Muscle of leg (tissue), 11 donors: ENCODE measurements around the gene S1PR5. TPM values are rescaled to one million over a fixed set of nuclear protein-coding genes. Genes with fewer than 3 reads are reported as not detected.
A peak's percentile ranks its signal among the peaks of the same experiment; 100 is the strongest.

Source experiments
- DNase-seq: peaks from one replicate; pipeline ENCODE4 v3.0.0; 2013
- H3K27ac ChIP-seq: one replicate; pipeline ENCODE4 v1.5.1; 2013; ENCODE audit warnings: mild to moderate bottlenecking, low read length, control low read depth
- H3K27me3 ChIP-seq: one replicate; pipeline ENCODE4 v1.6.1; 2013; ENCODE audit warnings: low read length; ENCODE audit not compliant: control insufficient read depth, insufficient read depth
- H3K36me3 ChIP-seq: one replicate; pipeline ENCODE4 v1.6.1; 2013; ENCODE audit warnings: low read length; ENCODE audit not compliant: control insufficient read depth, insufficient read depth
- H3K4me1 ChIP-seq: one replicate; pipeline ENCODE4 v1.6.1; 2013; ENCODE audit warnings: low read length; ENCODE audit not compliant: control insufficient read depth, insufficient read depth
- H3K4me3 ChIP-seq: one replicate; pipeline ENCODE4 v1.5.1; 2013; ENCODE audit warnings: low read length, control low read depth
- H3K9me3 ChIP-seq: replicated peaks from 2 replicates; pipeline ENCODE4 v1.6.1; 2013; ENCODE audit warnings: low read depth, low read length; ENCODE audit not compliant: control insufficient read depth
- WGBS: methylation state at CpG from one replicate; pipeline ENCODE4 v1.1.5; 2013; ENCODE audit warnings: missing lambda C conversion rate; ENCODE audit not compliant: insufficient coverage; 5-methylcytosine and 5-hydroxymethylcytosine counted together
- polyA plus RNA-seq, 8 donors: library from polyadenylated mRNA; unstranded; fragments of 120-200 nt; gene quantifications; one replicate each; pipeline versions ENCODE4 v1.2.1 to v1.2.3, GENCODE V29; 2013; ENCODE audit warnings: inconsistent platforms in 1 of 8, low replicate concordance in 1 of 8; ENCODE audit not compliant: insufficient read length in 8 of 8, insufficient read depth in 1 of 8
- total RNA-seq: library from RNA; stranded (reverse); fragments of 120-200 nt; gene quantifications from one replicate; pipeline ENCODE4 v1.2.4, GENCODE V29; 2013

S1PR5 gene
- total and polyA plus RNA-seq, 9 donors, result 0.67 to 2.2 (median 1.1) TPM

GRCh38 chr19:10473192-10473591, 44.1 kb downstream of the S1PR5 start:
- 75% methylated on average over 1 of the region's 5 CpGs for WGBS
- Histone ChIP-seq H3K27me3 (peaks cover 3% of the 10 kb centered on the region), H3K4me1 (peaks cover under 1% of the 10 kb centered on the region), H3K36me3 (no peaks in the 10 kb centered on the region), H3K4me3 (no peak overlapping the region), H3K9me3 (no peaks in the 10 kb centered on the region), H3K27ac (no peak overlapping the region)
- no peak for DNase-seq

GRCh38 chr19:10471909-10472308, 45.3 kb downstream of the S1PR5 start:
- Histone ChIP-seq H3K36me3 (no peaks in the 10 kb centered on the region), H3K27ac (no peak overlapping the region), H3K9me3 (no peaks in the 10 kb centered on the region), H3K4me3 (no peak overlapping the region), H3K27me3 (peaks cover 3% of the 10 kb centered on the region), H3K4me1 (no peaks in the 10 kb centered on the region)
- WGBS, result 52% methylated on average over 3 of the region's 6 CpGs
- DNase-seq, result peak; percentile 50

GRCh38 chr19:10468133-10468532, 49.1 kb downstream of the S1PR5 start:
- Histone ChIP-seq H3K9me3 (no peaks in the 10 kb centered on the region), H3K27me3 (peaks cover 3% of the 10 kb centered on the region), H3K4me3 (no peak overlapping the region), H3K4me1 (no peaks in the 10 kb centered on the region), H3K36me3 (no peaks in the 10 kb centered on the region), H3K27ac (no peak overlapping the region)
- 25% methylated on average over 1 of the region's 12 CpGs for WGBS
- DNase-seq, result no peak

GRCh38 chr19:10467104-10467706, 50.0 kb downstream of the S1PR5 start:
- H3K36me3 ChIP-seq, result no peaks in the 10 kb centered on the region
- no peaks in the 10 kb centered on the region for H3K4me1 ChIP-seq
- no peak overlapping the region for H3K27ac ChIP-seq
- H3K4me3 ChIP-seq, result no peak overlapping the region
- DNase-seq, result no peak
- H3K27me3 ChIP-seq, result peaks cover 3% of the 10 kb centered on the region
- H3K9me3 ChIP-seq, result no peaks in the 10 kb centered on the region
- WGBS, result 63% methylated on average over 18 of the region's 20 CpGs

- Histone ChIP-seq H3K27ac (no peak overlapping the region), H3K36me3 (no peaks in the 10 kb centered on the region), H3K4me1 (peaks cover 6% of the 10 kb centered on the region), H3K27me3 (peaks cover 3% of the 10 kb centered on the region), H3K4me3 (no peak overlapping the region), H3K9me3 (no peaks in the 10 kb centered on the region)
- WGBS, result 90% methylated on average over 4 of the region's 5 CpGs
- no peak for DNase-seq
Measured at GRCh38 chr19:10464456-10464855, 52.8 kb downstream of the S1PR5 start.

Other genes with a start within 250 kb of the S1PR5 start
- 4.7 TPM for gene ICAM1, start 246.3 kb downstream of the S1PR5 start, total RNA-seq
- 10 to 100 TPM in 1 of 8 donors, 1 to 10 TPM in 7; 7.1 to 10.1 (median 8.3) TPM for gene ICAM1, start 246.3 kb downstream of the S1PR5 start, polyA plus RNA-seq
- 0.35 TPM for gene ICAM4, start 230.5 kb downstream of the S1PR5 start, total RNA-seq
- 1 to 10 TPM in 1 of 8 donors, under 1 TPM in 7; 0.36 to 1.2 (median 0.49) TPM for gene ICAM4, start 230.5 kb downstream of the S1PR5 start, polyA plus RNA-seq
- gene ICAM5, start 227.5 kb downstream of the S1PR5 start, total RNA-seq, result not detected
- under 1 TPM in 6 of 8 donors, not detected in 2; 0.04 to 0.61 (median 0.13) TPM for gene ICAM5, start 227.5 kb downstream of the S1PR5 start, polyA plus RNA-seq
- gene ZGLP1, start 207.6 kb downstream of the S1PR5 start, total RNA-seq, result 4.4 TPM
- 1 to 10 TPM; 1.9 to 5.6 (median 3.3) TPM for gene ZGLP1, start 207.6 kb downstream of the S1PR5 start, polyA plus RNA-seq
- 21.6 TPM for gene FDX2, start 201.4 kb downstream of the S1PR5 start, total RNA-seq
- gene FDX2, start 201.4 kb downstream of the S1PR5 start, polyA plus RNA-seq, result 10 to 100 TPM; 16.9 to 20.0 (median 18.8) TPM
- gene RAVER1, start 183.9 kb downstream of the S1PR5 start, total RNA-seq, result 4.4 TPM
- 10 to 100 TPM; 11.3 to 21.7 (median 17.6) TPM for gene RAVER1, start 183.9 kb downstream of the S1PR5 start, polyA plus RNA-seq
- gene ICAM3, start 177.8 kb downstream of the S1PR5 start, total RNA-seq, result 5.7 TPM
- 1 to 10 TPM; 5.4 to 7.5 (median 5.9) TPM for gene ICAM3, start 177.8 kb downstream of the S1PR5 start, polyA plus RNA-seq
- gene TYK2, start 136.9 kb downstream of the S1PR5 start, total RNA-seq, result 55.1 TPM
- gene TYK2, start 136.9 kb downstream of the S1PR5 start, polyA plus RNA-seq, result 10 to 100 TPM; 54.8 to 89.6 (median 73.6) TPM
- gene CDC37, start 113.9 kb downstream of the S1PR5 start, total RNA-seq, result 128 TPM
- gene CDC37, start 113.9 kb downstream of the S1PR5 start, polyA plus RNA-seq, result 100 to 1,000 TPM; 133 to 166 (median 146) TPM
- 1.2 TPM for gene PDE4A, start 96.9 kb downstream of the S1PR5 start, total RNA-seq
- 1 to 10 TPM; 2.1 to 4.0 (median 3.1) TPM for gene PDE4A, start 96.9 kb downstream of the S1PR5 start, polyA plus RNA-seq
- 55.2 TPM for gene KEAP1, start 14.1 kb downstream of the S1PR5 start, total RNA-seq
- 10 to 100 TPM; 58.2 to 75.0 (median 69.6) TPM for gene KEAP1, start 14.1 kb downstream of the S1PR5 start, polyA plus RNA-seq
- 16.4 TPM for gene ATG4D, start 26.5 kb upstream of the S1PR5 start, total RNA-seq
- 10 to 100 TPM; 18.1 to 25.6 (median 24.9) TPM for gene ATG4D, start 26.5 kb upstream of the S1PR5 start, polyA plus RNA-seq
- 8.5 TPM for gene KRI1, start 48.6 kb upstream of the S1PR5 start, total RNA-seq
- 10 to 100 TPM; 22.5 to 29.0 (median 25.9) TPM for gene KRI1, start 48.6 kb upstream of the S1PR5 start, polyA plus RNA-seq
- 6.8 TPM for gene CDKN2D, start 51.5 kb upstream of the S1PR5 start, total RNA-seq
- gene CDKN2D, start 51.5 kb upstream of the S1PR5 start, polyA plus RNA-seq, result 10 to 100 TPM; 14.5 to 19.5 (median 16.5) TPM
- gene AP1M2, start 69.9 kb upstream of the S1PR5 start, total RNA-seq, result 0.27 TPM
- 1 to 10 TPM in 2 of 8 donors, under 1 TPM in 4, not detected in 2; 0.20 to 4.0 (median 0.60) TPM for gene AP1M2, start 69.9 kb upstream of the S1PR5 start, polyA plus RNA-seq
- 64.6 TPM for gene SLC44A2, start 108.1 kb upstream of the S1PR5 start, total RNA-seq
- 100 to 1,000 TPM; 114 to 153 (median 142) TPM for gene SLC44A2, start 108.1 kb upstream of the S1PR5 start, polyA plus RNA-seq
- 72.9 TPM for gene ILF3, start 136.9 kb upstream of the S1PR5 start, total RNA-seq
- 100 to 1,000 TPM; 147 to 210 (median 180) TPM for gene ILF3, start 136.9 kb upstream of the S1PR5 start, polyA plus RNA-seq
- gene QTRT1, start 184.0 kb upstream of the S1PR5 start, total RNA-seq, result 25.1 TPM
- gene QTRT1, start 184.0 kb upstream of the S1PR5 start, polyA plus RNA-seq, result 10 to 100 TPM; 27.2 to 44.5 (median 35.1) TPM
- 49.9 TPM for gene DNM2, start 200.6 kb upstream of the S1PR5 start, total RNA-seq
- 10 to 100 TPM; 56.9 to 81.7 (median 71.0) TPM for gene DNM2, start 200.6 kb upstream of the S1PR5 start, polyA plus RNA-seq